ENCODE measurements around the gene TENT4A. TPM values are rescaled to one million over a fixed set of nuclear protein-coding genes. Genes with fewer than 3 reads are reported as not detected.
A peak's percentile ranks its signal among the peaks of the same experiment; 100 is the strongest.

The TENT4A gene
- total and polyA plus RNA-seq, 2 of the 4 experiments (the other 2 are of a cell fraction) = 5.9 to 17.2 TPM

DNA sequence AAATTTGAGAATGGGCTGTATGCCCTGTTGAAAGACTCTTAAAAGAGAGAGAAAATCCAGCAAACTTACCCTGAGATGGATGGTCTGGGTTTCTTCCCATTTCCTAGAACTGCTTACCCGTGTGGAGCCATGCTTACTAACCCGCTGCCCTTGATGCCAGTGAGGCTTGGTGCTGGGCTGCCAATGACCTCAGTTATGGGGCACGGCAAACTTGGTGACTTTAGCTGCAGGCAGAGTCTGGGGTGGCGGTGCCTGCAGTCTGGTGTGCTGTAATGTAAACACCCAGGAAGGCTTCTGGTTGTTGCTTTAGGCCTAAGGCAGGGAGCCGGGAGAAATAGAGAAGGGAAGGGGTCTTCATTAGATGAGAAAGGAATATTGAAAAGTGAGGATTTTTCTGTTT lies 7.3 kb upstream of the TENT4A start:
- Histone ChIP-seq H4K91ac (ENCODE audit: insufficient read depth, low read depth, low read length) (0 out of 2 replicates have a peak overlapping the region, but pooled peaks have one; percentile 19), H2BK5ac (ENCODE audit: low read depth, low read length, poor library complexity, severe bottlenecking) (no peak overlapping the region), H3K4me1 (ENCODE audit: control insufficient read depth, insufficient read depth, low read length) (peaks cover 20% of the 10 kb centered on the region), H2BK20ac (ENCODE audit: low read depth, low read length) (no peak overlapping the region; the same call in 1 of the 2 replicates), H3K27ac (ENCODE audit: insufficient read depth, low read length) (no peak overlapping the region), H3K9me3 (ENCODE audit: control insufficient read depth, insufficient read depth, low read length) (no peaks in the 10 kb centered on the region), H3K4me3 (ENCODE audit: insufficient read depth, low read depth, low read length) (no peak overlapping the region), H2AK9ac (replicated peaks; ENCODE audit: low read depth, low read length, poor library complexity) (no peak overlapping the region), H3K79me1 (ENCODE audit: low read depth in 1 of 2, low read length in 2 of 2) (peaks cover 4 to 18% of the 10 kb centered on the region in 2 experiments; a peak in 3 of 4 replicates), H3K23ac (ENCODE audit: low read depth, low read length) (no peak overlapping the region), H4K20me1 (ENCODE audit: insufficient read depth, low read length) (no peaks in the 10 kb centered on the region), H2BK15ac (ENCODE audit: low read depth, low read length) (peak overlapping the region; percentile 89; the same call in 1 of the 3 replicates), H3K36me3 (ENCODE audit: control insufficient read depth, insufficient read depth, low read length) (no peaks in the 10 kb centered on the region), H2AK5ac (ENCODE audit: low read depth, low read length) (peak overlapping the region; percentile 74; the same call in 1 of the 2 replicates), H3K18ac (ENCODE audit: low read depth, low read length) (peak overlapping the region; percentile 17; the same call in 1 of the 2 replicates), H2BK120ac (ENCODE audit: low read depth, low read length) (peak overlapping the region; percentile 99), H3K56ac (ENCODE audit: extremely low read depth, insufficient read depth, low read length) (no peak overlapping the region), H4K5ac (ENCODE audit: low read depth, low read length) (no peak overlapping the region), H3K4me2 (ENCODE audit: low read depth, low read length) (peak overlapping the region; percentile 14; the same call in 1 of the 2 replicates), H3K4ac (ENCODE audit: low read depth, low read length) (peak overlapping the region; percentile 53; the same call in 1 of the 2 replicates), H3K27me3 (ENCODE audit: control insufficient read depth, insufficient read depth, low read length) (peaks cover under 1% of the 10 kb centered on the region; the same call in 1 of the 2 replicates), H3K9ac (ENCODE audit: low read depth, low read length) (no peak overlapping the region), H2AFZ (replicated peaks; ENCODE audit: low read length, poor library complexity) (peak overlapping the region; percentile 77), H4K8ac (ENCODE audit: low read depth in 2 of 2, low read length in 2 of 2) (peak overlapping the region in 1 of 2 experiments; percentile 26; a peak in 2 of 4 replicates), H3K9me1 (ENCODE audit: insufficient read depth, low read length) (peaks cover 24% of the 10 kb centered on the region), H3K14ac (replicated peaks; ENCODE audit: low read depth, low read length) (peak overlapping the region; percentile 23; the same call in 1 of the 2 replicates)
- TF ChIP-seq MAFK (IDR thresholded peaks at IDR 0.05; ENCODE audit: low read depth, low read length) (no peak), CHD1 (IDR thresholded peaks at IDR 0.05; ENCODE audit: low read depth, low read length) (no peak), USF2 (IDR thresholded peaks at IDR 0.05; ENCODE audit: low read depth, low read length) (no peak), CTCF (conservative IDR thresholded peaks at IDR 0.05; ENCODE audit: low read depth, low read length) (no peak), CEBPB (IDR thresholded peaks at IDR 0.05; ENCODE audit: low read depth, low read length) (no peak), RAD21 (IDR thresholded peaks at IDR 0.05; ENCODE audit: low read length) (no peak), FOS (IDR thresholded peaks at IDR 0.05; ENCODE audit: low read depth, low read length) (no peak), SMC3 (IDR thresholded peaks at IDR 0.05; ENCODE audit: low read depth, low read length) (no peak), RCOR1 (IDR thresholded peaks at IDR 0.05; ENCODE audit: insufficient replicate concordance, low read length) (no peak), MXI1 (IDR thresholded peaks at IDR 0.05; ENCODE audit: borderline replicate concordance, low read depth, low read length) (no peak), MAZ (IDR thresholded peaks at IDR 0.05; ENCODE audit: borderline replicate concordance, low read depth, low read length) (no peak), POLR2A (IDR thresholded peaks at IDR 0.05; ENCODE audit: low read depth, low read length) (no peak), BHLHE40 (IDR thresholded peaks at IDR 0.05; ENCODE audit: low read depth, low read length) (no peak), NFE2L2 (IDR thresholded peaks at IDR 0.05; ENCODE audit: low read depth, low read length) (no peak), RFX5 (IDR thresholded peaks at IDR 0.05; ENCODE audit: low read depth, low read length) (no peak)
- TF ChIP-seq, protein P1, sequence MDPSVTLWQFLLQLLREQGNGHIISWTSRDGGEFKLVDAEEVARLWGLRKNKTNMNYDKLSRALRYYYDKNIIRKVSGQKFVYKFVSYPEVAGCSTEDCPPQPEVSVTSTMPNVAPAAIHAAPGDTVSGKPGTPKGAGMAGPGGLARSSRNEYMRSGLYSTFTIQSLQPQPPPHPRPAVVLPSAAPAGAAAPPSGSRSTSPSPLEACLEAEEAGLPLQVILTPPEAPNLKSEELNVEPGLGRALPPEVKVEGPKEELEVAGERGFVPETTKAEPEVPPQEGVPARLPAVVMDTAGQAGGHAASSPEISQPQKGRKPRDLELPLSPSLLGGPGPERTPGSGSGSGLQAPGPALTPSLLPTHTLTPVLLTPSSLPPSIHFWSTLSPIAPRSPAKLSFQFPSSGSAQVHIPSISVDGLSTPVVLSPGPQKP (IDR thresholded peaks at IDR 0.05; ENCODE audit: borderline replicate concordance, low read depth, low read length) = no peak
- no TSS peak for BruUV-seq (replicated peaks)
- ATAC-seq (ENCODE audit: low read depth) (no peak), DNase-seq (no peak)
- intact Hi-C loops (cut with micrococcal nuclease) (no loop called here), in situ Hi-C loops (cut with MboI; ENCODE audit: low sequenced_read_pairs) (no loop called here), dilution Hi-C loops (cut with HindIII; ENCODE audit: low sequenced_read_pairs, unreplicated experiment) (no loop called here)
- ChIA-PET POLR2A (ENCODE audit: unreplicated experiment) (no interaction called here), CTCF (no interaction called here)
- WGBS, 2 experiments (ENCODE audit: extremely low coverage in 2 of 2, insufficient read length in 1 of 2) = 81% methylated on average over 3 of the region's 5 CpGs; no CpG with 5 or more reads in 1 of the 2 experiments
